Measurements from ENCODE around the gene SULT1C3. TPM values are rescaled to one million over a fixed set of nuclear protein-coding genes. Genes with fewer than 3 reads are reported as not detected.

The SULT1C3 gene
- total and polyA plus RNA-seq, 2 of the 8 experiments (the other 6 are each of a cell fraction or from before 2014, with no cell fraction given) = not detected

DNA sequence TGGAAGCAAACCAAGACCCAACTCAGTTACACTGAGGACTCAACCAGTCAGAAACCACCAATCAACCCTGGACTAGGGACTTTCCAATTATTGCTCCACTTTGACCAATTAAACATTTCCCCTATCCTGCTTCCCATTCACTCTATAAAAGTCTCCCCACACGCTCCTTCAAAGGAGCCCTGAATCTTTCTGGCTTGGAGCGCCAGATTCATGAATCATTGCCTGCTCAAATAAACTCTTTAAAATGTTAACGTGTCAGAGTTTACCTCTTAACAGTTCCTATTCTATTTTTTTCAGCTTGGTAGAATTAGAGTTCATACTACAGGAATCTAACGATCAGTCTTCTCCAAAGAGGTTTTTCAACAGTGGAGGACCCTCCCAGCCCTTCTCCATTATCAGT is 28.2 kb downstream of the SULT1C3 start (continued):
- no peak for TF ChIP-seq SAP30 (IDR thresholded peaks at IDR 0.05; ENCODE audit: insufficient read depth, insufficient replicate concordance, low read length)
- TF ChIP-seq NRF1 (IDR thresholded peaks at IDR 0.05; ENCODE audit: low read depth, low read length) = no peak
- no peak for TF ChIP-seq RNF2 (IDR thresholded peaks at IDR 0.05; ENCODE audit: borderline replicate concordance, low read depth, low read length, missing control alignments, poor library complexity, severe bottlenecking)

Measured in H1 (cell line).